H7 (cell line): ENCODE results near the gene PRR5L. TPM values are rescaled to one million over a fixed set of nuclear protein-coding genes. Genes with fewer than 3 reads are reported as not detected.

Source experiments
- DNase-seq: peaks from one replicate; pipeline ENCODE4 v3.0.0; 2012
- H3K27me3 ChIP-seq: 2 replicates; pipeline ENCODE4 v1.6.0; 2011; ENCODE audit warnings: mild to moderate bottlenecking, low read length; ENCODE audit not compliant: control insufficient read depth, insufficient read depth
- H3K36me3 ChIP-seq: replicated peaks from 2 replicates; pipeline ENCODE4 v1.5.1; 2011; ENCODE audit warnings: low read length; ENCODE audit not compliant: control insufficient read depth, insufficient read depth
- H3K4me3 ChIP-seq: 2 replicates; pipeline ENCODE4 v1.5.1; 2011; ENCODE audit warnings: low read depth, mild to moderate bottlenecking, control low read depth, low read length, moderate library complexity; ENCODE audit not compliant: insufficient read depth
- total RNA-seq: library from RNA; depleted of rRNA; stranded (reverse); fragments of >200 nt; shearing (Covaris generic); gene quantifications from 2 replicates; pipeline ENCODE4 v1.2.3, GENCODE V29; 2014

The PRR5L gene
- total RNA-seq, 1 experiment from 2014 or later = 5.8 TPM

DNA sequence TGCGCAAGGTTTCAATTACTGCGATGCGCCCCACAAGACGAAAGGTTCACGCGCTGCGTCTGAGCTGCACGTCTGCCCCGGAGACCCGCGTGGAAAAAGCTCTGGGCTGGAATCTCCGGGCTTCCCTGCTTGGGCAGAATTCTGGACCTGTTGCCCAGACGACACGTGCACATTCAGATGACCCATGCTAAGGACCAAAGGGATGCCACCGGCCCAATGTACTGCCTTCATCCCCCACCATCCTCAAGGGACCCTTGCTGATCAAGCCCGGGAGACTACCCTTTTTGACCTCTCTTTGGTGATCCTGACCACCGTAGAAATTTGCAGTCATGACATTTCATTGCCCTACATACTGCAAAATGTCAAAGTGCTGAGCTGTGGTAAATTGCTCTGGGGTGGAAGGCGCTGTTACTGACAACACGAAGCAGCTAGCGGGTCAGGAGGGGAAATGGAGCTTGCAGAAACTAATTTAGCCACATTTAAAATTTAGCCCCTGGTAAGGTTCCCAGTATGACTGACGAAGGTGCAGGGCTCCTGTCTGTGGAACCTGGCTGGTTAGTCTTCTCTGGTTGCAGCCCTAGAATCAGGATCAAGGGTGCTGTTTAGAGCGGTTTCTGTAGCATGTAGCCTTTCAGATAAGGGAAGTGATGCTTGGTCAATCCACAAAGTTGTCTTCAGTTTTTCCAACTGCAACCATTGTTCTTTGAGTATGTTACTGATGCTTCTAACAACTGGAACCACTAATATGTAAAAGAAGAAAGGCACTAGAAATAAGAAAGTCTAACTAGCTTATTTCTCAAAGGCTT lies 81.9 kb downstream of the PRR5L start:
- DNase-seq = peak; percentile 46
- Histone ChIP-seq H3K36me3 (no peaks in the 10 kb centered on the region), H3K4me3 (peak overlapping the region; percentile 67), H3K27me3 (peaks cover 37% of the 10 kb centered on the region)

DNA sequence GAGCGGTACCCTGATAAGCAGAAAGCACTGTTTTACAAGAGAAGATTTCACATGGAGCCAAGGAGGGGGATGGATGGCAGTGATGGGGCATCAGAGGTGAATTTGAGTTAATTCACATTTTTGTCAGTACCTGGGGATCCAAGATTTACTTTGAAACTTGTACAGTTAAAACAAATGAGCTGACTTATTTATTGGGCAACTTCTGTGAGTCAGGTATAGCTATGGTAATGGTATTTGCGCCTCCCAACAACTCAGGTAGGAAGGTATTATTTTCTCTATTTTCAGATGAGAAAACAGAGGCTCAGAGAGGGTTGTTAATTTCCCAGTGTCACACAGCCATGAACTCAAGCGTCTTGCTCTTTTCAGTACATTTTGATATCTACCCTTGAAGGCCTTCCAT lies 83.6 kb downstream of the PRR5L start:
- H3K27me3 ChIP-seq = peaks cover 34% of the 10 kb centered on the region
- H3K36me3 ChIP-seq = no peaks in the 10 kb centered on the region
- no peak overlapping the region for H3K4me3 ChIP-seq

DNA sequence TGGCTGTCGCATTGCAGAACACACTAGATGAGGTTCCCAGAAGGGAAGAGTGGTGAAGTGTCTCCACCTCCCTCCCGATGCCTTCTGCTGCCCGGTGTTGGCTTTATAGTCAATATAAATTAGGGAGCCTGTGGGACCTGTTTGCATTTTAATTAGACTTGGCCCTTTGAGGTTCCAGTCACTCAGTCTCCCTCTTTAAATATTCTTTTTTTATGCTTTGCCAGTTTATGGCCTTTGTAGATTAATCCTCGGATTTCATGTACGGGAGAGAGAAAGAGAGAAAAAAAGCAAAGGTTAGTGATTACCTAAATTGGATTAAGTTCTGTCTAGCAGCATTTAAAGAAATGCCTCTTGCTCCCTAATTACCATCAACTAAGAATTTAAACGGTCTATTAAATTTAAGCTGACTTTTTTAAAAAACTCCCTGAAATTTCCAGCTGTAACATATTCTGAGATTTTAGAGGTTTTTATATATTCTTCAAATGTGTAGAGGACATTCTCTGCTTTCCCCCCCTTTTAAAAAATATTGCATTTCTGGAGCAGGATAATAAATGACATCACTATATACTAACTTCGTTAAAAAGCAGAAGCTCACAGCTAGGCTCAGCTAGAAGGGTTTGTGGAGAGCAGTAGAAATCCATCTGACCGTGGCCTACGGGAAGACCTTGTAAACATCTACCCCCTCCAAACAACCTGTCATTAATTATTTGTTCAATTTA lies 84.4 kb downstream of the PRR5L start:
- peaks cover 31% of the 10 kb centered on the region for H3K27me3 ChIP-seq
- H3K36me3 ChIP-seq = no peaks in the 10 kb centered on the region
- no peak overlapping the region for H3K4me3 ChIP-seq
- no peak for DNase-seq

More for the DNA sequence above, 83.6 kb downstream of the PRR5L start:
- no peak for DNase-seq

DNA sequence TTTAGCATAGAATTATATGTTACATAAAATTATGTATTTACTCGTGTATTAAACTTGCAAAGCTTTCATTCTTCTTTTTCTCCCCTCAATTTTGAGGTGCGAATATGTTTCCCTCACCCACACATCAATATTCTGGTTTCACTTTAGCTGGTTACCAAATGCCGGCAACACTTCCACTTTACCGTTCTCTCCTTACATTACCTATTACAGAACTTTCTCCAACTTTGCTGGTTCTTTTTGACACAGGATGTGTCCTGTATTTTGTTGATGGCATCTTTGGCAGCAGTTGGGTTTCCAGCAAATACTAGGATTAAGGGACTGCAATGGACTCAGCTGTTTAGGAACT lies 84.9 kb downstream of the PRR5L start:
- Histone ChIP-seq H3K27me3 (peaks cover 26% of the 10 kb centered on the region), H3K4me3 (no peak overlapping the region), H3K36me3 (no peaks in the 10 kb centered on the region)
- DNase-seq = no peak

DNA sequence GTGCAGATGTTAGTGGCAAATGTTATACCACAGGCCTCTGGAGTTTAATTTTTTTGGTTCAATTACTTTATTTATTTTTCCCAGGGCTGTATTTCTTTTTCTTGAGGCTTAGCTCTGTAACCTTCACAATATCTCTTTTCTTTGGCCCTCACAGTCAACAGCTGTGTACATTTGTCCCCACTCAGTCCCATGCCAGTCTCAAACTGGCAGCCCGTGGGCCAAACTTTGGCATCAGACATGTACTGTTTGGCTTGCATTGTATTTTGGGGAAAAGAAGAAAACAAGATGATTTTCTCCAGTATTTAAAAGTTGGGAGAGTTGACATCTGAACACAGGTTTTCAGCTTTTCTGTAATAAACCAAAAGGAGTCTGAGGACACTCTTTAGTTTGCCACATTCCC lies 87.1 kb downstream of the PRR5L start:
- Histone ChIP-seq H3K4me3 (no peak overlapping the region), H3K27me3 (peaks cover 6% of the 10 kb centered on the region), H3K36me3 (no peaks in the 10 kb centered on the region)
- no peak for DNase-seq

DNA sequence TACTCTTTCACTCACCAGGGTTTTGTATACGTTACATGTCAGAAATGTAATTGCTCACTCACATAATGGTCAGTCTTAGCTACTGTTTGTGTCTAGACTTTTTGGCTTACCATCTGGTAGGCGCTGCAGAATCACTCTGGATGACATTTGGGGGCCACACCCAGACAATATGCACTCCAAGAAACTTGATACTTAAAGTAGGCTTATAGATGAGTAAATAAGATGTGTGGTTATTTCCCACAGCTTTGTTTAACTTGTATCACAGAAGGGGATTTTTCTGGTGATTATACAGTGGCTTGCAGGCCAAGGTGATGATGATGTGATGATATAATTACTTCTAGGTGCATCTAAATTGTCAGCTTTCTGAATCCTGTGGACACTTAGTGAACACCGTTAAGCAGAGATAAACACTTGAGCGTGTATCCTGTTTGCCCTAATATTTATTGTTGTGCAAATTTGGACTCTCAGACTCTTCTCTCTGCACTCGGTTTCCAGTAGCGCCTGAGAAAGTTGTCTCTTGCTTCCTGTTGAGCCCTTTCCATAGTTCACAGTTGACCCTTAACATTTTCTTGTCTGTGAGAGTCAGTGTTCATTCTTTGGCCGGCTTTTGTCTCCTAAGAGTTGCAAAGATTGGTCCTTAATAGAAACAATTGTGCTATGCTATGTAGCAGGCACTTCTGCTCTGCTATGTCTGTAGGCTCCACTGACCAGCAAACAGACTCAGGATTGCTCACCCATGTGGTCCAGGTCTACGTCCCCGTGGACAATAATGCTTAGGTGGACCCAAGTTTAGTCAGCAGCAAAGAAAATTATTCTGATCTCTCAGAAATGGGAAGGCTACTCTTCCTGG lies 89.3 kb downstream of the PRR5L start:
- DNase-seq = no peak
- no peak overlapping the region for H3K4me3 ChIP-seq
- no peaks in the 10 kb centered on the region for H3K27me3 ChIP-seq
- no peaks in the 10 kb centered on the region for H3K36me3 ChIP-seq

DNA sequence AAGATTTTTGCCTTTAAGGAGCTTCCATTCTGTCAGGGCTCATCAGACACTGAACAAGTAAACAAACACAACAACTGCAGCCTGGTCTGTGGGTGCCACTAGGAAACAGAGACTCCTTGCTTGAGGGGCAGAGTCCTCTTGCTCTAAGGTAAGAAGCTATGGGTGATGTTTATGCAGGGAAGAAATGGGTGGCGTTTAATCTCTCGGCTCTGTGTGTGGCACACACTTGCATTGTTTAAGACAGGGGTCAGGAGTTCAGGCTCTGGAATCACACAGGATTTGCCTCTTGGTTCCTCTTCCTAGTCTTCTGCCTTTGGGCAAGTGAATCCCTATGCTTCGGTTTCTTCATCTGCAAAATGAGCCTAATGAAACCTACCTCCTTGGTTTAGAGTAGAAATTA lies 90.3 kb downstream of the PRR5L start:
- no peaks in the 10 kb centered on the region for H3K27me3 ChIP-seq
- H3K36me3 ChIP-seq = no peaks in the 10 kb centered on the region
- no peak overlapping the region for H3K4me3 ChIP-seq
- no peak for DNase-seq

DNA sequence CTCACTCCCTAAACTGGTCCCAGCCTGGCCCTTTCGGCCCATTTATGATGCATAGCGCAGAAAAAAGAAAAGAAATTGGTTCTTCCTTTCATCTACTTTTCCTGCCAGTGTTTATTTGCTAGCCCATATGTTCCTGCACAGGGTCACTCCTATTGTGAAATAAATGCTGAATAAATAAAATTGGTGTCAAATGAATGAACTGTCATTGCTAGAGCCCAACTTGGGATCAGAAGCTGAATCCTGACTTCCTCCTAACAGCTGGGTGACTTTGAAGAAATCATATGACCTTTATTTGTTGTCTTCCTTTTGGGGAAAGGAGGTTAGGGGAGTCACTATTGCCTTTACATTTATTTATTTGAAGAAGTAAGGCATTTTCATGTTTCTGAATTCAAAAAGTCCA lies 92.0 kb downstream of the PRR5L start:
- H3K36me3 ChIP-seq = no peaks in the 10 kb centered on the region
- no peak overlapping the region for H3K4me3 ChIP-seq
- no peak for DNase-seq
- H3K27me3 ChIP-seq = no peaks in the 10 kb centered on the region

DNA sequence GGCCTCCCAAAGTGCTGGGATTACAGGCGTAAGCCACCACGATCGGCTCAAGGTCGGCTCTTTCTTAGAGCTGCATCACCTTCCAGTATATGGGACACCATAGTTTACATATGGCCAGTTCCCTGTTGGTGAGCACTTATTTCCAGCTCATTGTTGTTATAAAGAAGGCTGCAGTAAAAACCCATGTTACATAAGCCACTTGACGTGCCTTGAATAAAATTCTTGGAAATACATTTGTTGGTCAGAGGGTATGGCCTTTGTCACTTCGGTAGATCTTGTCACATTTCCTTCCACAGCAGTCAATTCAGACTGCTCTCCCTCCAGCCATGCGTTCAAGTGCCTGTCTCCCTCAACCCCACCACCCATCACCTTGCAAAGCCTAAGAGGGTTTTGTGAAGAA lies 92.9 kb downstream of the PRR5L start:
- Histone ChIP-seq H3K27me3 (no peaks in the 10 kb centered on the region), H3K36me3 (no peaks in the 10 kb centered on the region), H3K4me3 (no peak overlapping the region)
- DNase-seq = no peak

DNA sequence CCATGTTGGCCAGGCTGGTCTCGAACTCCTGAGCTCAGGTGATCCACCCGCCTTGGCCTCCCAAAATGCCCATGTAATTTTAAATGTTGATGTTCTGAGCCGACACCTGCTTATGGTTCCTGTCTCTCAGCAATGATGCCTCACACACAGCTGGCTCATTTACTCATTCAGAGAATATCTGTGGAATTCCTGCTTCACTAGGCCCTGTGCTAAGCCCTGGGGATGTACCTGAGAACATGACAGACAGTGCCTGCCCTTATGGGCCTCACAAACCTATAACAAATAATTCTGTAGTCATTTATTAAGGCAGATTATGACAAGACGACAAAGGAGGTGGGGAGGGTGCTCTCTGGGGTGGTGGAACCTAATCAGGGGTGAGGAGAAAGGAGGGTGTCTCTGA lies 93.7 kb downstream of the PRR5L start:
- DNase-seq = no peak

DNA sequence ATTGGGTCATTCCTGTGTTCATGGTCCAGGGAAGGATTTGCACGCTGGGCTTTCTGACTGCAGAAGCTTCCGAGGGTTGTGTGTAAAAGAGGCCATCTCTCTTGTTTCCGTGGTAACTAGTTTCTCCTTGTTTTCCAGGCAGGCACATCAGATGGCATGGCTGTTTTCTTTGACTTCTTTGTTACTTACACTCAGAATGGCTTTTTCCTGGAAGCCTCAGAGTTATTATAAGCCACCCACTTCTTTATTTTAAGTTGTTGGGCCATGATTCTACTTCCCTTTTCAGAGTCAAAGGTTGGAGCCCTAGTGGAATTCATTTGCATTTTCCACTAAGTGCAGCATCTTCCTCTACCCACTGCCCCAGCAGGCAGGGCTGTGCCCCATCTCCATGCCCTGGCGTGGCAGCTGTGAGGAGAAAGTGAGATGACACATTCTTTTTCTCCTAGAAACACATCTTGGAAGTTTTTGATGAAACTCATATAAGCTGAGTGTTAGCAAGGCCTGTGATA lies 94.9 kb downstream of the PRR5L start:
- Histone ChIP-seq H3K27me3 (no peaks in the 10 kb centered on the region), H3K36me3 (no peaks in the 10 kb centered on the region), H3K4me3 (no peak overlapping the region)
- no peak for DNase-seq

More for the DNA sequence above, 93.7 kb downstream of the PRR5L start:
- H3K36me3 ChIP-seq = no peaks in the 10 kb centered on the region
- no peaks in the 10 kb centered on the region for H3K27me3 ChIP-seq
- no peak overlapping the region for H3K4me3 ChIP-seq

DNA sequence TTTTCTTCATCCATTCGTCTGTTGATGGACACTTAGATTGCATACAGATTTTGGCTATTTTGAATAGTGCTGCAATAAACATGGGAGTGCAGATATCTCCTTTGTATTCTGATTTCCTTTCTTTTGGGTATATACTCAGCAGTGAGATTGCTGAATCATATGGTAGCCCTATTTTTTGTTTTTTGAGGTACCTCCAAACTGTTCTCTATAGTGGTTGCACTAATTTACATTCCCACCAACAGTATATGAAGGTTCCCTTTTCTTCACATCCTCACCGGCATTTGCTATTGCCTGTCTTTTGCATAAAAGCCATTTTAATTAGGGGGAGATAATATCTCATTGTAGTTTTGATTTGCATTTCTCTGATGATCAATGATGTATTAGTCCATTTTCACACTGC lies 96.1 kb downstream of the PRR5L start:
- Histone ChIP-seq H3K27me3 (no peaks in the 10 kb centered on the region), H3K36me3 (no peaks in the 10 kb centered on the region), H3K4me3 (no peak overlapping the region)
- DNase-seq = no peak

DNA sequence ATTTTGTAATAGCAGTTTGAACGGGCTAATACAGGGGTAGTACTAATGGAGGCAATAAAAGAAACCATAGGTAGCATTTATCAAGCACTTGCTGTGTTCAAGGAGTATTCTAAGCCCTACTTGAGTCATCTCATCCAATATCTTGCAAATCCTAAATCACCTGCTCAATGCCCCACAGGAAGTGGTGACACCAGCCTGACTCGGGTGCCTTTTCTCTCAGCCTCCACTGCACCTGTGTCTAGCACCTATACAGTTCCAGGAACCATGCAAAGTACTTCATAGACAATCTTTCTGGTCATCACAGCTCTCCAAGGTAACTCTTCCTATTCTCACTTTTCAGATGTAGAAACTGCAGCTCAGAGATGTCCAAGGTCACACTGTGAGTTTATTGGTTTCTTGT lies 98.0 kb downstream of the PRR5L start:
- H3K4me3 ChIP-seq = no peak overlapping the region
- H3K27me3 ChIP-seq = no peaks in the 10 kb centered on the region
- DNase-seq = no peak
- no peaks in the 10 kb centered on the region for H3K36me3 ChIP-seq

DNA sequence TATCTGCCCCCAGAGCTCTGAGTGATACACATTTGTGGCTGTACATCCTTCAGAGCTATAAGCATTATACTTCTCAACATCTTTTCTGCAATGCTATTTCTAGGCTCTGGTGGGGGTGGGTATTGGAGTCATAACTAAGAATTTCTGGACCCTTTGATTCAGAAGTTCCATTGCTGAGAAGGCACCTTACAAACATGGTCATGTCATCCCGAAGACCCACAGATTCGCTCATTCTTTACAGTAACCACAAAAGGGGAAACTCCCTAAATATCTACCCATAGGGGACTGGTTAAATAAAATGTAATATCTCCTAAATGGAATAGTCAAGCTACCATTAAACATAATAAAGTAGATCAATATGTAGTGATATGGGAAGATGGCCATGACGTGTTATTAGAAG lies 98.8 kb downstream of the PRR5L start:
- Histone ChIP-seq H3K27me3 (no peaks in the 10 kb centered on the region), H3K36me3 (no peaks in the 10 kb centered on the region), H3K4me3 (no peak overlapping the region)
- DNase-seq = no peak
